ENCODE data around the gene AGAP5.
A peak's percentile ranks its signal among the peaks of the same experiment; 100 is the strongest.

The AGAP5 gene

DNA sequence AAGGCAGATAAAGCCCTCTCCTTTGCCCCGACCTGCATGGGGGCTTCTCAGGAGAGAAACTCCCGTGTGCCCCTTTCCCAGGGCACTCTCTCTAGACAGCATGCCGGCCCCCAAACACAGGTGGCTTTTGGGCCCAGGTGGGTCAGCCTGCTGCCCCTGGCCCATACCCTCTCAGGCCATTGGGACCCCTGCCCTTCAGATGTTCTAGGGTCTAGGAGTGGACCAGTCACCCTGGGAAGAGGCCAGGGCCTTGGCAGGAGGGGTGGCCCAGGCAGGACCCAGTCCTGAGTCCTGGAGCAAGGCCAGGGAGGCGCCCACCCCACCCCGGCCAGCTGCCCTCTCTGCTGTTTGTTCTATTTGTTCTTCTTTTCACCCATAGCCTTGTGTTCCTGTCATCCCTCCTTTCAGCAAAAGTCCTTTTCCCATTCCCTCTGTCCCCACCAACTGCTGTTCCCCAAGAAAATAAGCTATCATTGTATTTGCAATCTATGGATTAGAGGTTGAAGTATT is 36.9 kb upstream of the AGAP5 start:
- H3K4me1 Mint-ChIP-seq: peaks cover 11% of the 10 kb centered on the region
- no peaks in the 10 kb centered on the region for H3K9me3 Mint-ChIP-seq
- H3K27me3 Mint-ChIP-seq (ENCODE audit: low read depth, poor library complexity): no peaks in the 10 kb centered on the region
- TF ChIP-seq CTCF (IDR thresholded peaks at IDR 0.05): no peak
- DNase-seq: no peak
- no peak overlapping the region for H3K27ac Mint-ChIP-seq
- peak overlapping the region; percentile 37 for H3K4me3 Mint-ChIP-seq
- H3K36me3 Mint-ChIP-seq (ENCODE audit: low read depth): peaks cover 20% of the 10 kb centered on the region

GRCh38 chr10:73734028-73734720 is 36.3 kb upstream of the AGAP5 start:
- no peak overlapping the region for H3K4me3 Mint-ChIP-seq

GRCh38 chr10:73732931-73733623 is 35.2 kb upstream of the AGAP5 start:
- Mint-ChIP-seq H3K36me3 (ENCODE audit: low read depth) (peaks cover 20% of the 10 kb centered on the region), H3K9me3 (no peaks in the 10 kb centered on the region), H3K4me1 (peaks cover 15% of the 10 kb centered on the region), H3K27me3 (ENCODE audit: low read depth, poor library complexity) (no peaks in the 10 kb centered on the region), H3K4me3 (no peak overlapping the region), H3K27ac (no peak overlapping the region)
- DNase-seq: no peak
- TF ChIP-seq CTCF (IDR thresholded peaks at IDR 0.05): no peak

More at GRCh38 chr10:73734028-73734720, 36.3 kb upstream of the AGAP5 start:
- TF ChIP-seq CTCF (IDR thresholded peaks at IDR 0.05): no peak
- Mint-ChIP-seq H3K27ac (no peak overlapping the region), H3K9me3 (no peaks in the 10 kb centered on the region), H3K27me3 (ENCODE audit: low read depth, poor library complexity) (no peaks in the 10 kb centered on the region), H3K4me1 (peaks cover 15% of the 10 kb centered on the region), H3K36me3 (ENCODE audit: low read depth) (peaks cover 20% of the 10 kb centered on the region)
- DNase-seq: no peak

DNA sequence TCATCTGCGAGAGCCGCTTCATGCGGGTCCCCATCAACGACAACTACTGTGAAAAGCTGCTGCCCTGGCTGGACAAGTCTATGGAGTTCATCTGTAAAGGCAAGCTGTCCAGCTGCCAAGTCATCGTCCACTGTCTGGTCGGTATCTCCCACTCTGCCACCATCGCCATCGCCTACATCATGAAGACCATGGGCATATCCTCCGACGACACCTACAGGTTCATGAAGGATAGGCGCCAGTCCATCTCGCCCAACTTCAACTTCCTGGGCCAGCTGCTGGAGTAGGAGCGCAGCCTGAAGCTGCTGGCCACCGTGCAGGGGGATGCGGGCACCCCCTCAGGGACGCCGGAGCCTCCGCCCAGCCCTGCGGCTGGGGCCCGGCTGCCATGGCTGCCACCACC is 34.5 kb upstream of the AGAP5 start:
- Mint-ChIP-seq H3K27me3 (ENCODE audit: low read depth, poor library complexity) (no peaks in the 10 kb centered on the region), H3K9me3 (no peaks in the 10 kb centered on the region), H3K4me3 (peak overlapping the region; percentile 77), H3K27ac (no peak overlapping the region), H3K4me1 (peaks cover 12% of the 10 kb centered on the region), H3K36me3 (ENCODE audit: low read depth) (peaks cover 16% of the 10 kb centered on the region)
- no peak for TF ChIP-seq CTCF (IDR thresholded peaks at IDR 0.05)
- DNase-seq: no peak

- Mint-ChIP-seq H3K4me1 (peaks cover 12% of the 10 kb centered on the region), H3K36me3 (ENCODE audit: low read depth) (peaks cover 21% of the 10 kb centered on the region), H3K9me3 (no peaks in the 10 kb centered on the region), H3K27me3 (ENCODE audit: low read depth, poor library complexity) (no peaks in the 10 kb centered on the region), H3K4me3 (peak overlapping the region; percentile 99), H3K27ac (no peak overlapping the region)
- DNase-seq: no peak
- TF ChIP-seq CTCF (IDR thresholded peaks at IDR 0.05): no peak
These were observed 33.9 kb upstream of the AGAP5 start for GRCh38 chr10:73731588-73732375.

All from nephron progenitor cell (in vitro differentiated cells).